ENCODE data around the gene EVI5L.
A peak's percentile ranks its signal among the peaks of the same experiment; 100 is the strongest.

Gene EVI5L

DNA sequence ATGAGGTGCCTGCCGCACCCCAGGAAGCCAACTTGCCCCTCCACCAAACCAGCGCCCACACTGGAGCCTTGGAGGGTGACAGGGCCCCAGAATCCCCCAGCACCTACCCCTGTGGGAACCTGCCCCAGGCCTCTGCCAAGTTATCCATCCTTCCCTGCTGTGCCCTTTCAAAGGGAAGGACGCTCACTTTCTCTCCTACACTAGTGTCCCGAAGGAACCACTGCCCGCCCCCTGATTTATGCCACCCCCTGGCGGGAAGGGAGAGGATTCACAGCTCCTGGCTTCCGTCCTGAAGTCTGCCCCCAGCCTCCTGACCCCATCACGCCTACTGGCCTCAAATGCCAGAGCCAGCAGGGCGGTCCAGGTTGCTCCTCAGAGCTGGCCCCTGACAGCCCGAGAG lies 1.4 kb downstream of the EVI5L start:
- no peak for DNase-seq (ENCODE audit: low read depth, low spot score)
- TF ChIP-seq, protein P1, sequence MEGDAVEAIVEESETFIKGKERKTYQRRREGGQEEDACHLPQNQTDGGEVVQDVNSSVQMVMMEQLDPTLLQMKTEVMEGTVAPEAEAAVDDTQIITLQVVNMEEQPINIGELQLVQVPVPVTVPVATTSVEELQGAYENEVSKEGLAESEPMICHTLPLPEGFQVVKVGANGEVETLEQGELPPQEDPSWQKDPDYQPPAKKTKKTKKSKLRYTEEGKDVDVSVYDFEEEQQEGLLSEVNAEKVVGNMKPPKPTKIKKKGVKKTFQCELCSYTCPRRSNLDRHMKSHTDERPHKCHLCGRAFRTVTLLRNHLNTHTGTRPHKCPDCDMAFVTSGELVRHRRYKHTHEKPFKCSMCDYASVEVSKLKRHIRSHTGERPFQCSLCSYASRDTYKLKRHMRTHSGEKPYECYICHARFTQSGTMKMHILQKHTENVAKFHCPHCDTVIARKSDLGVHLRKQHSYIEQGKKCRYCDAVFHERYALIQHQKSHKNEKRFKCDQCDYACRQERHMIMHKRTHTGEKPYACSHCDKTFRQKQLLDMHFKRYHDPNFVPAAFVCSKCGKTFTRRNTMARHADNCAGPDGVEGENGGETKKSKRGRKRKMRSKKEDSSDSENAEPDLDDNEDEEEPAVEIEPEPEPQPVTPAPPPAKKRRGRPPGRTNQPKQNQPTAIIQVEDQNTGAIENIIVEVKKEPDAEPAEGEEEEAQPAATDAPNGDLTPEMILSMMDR (IDR thresholded peaks at IDR 0.05; ENCODE audit: insufficient read depth, low read length, missing control alignments), result peak; percentile 48
- H3K4me3 ChIP-seq (ENCODE audit: low read depth, low read length), result peak overlapping the region; percentile 70
- ChIA-PET POLR2A (interaction anchor here (0.7 kb wide), 1 partner anchor 1632 kb away, joined by 3 read pairs; no protein-coding TSS in a partner anchor), CTCF (interaction anchor here (1.0 to 5.7 kb wide), 5 partner anchors 21 to 151 kb away, joined by 3 to 45 read pairs (median 9); partner anchors contain the start of gene TRAPPC5)

DNA sequence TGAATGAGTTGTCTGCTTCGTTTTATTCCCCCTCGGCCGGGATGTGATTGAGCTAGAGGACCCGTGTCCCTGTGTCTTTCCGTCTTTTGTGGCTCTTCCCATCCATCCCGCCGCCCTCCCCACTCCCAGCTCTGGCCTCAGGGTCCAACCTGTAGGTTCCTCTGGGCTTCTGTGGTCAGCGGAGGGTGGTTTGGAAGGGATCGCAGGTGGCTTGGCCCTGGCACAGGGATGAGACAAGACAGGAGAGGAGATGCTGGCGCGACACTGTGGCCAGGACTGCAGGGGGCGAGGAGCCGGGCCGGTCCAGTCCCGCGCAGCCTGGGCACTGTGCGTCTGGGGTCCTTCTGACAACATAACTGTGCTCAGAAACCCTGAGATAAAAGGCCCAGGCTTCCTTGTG lies 2.0 kb downstream of the EVI5L start:
- DNase-seq (ENCODE audit: low read depth, low spot score), result no peak
- POLR2A ChIA-PET, result no interaction called here
- H3K4me3 ChIP-seq (ENCODE audit: low read depth, low read length), result no peak overlapping the region
- CTCF ChIA-PET, result interaction anchor here (1.0 to 5.7 kb wide), 4 partner anchors 20 to 151 kb away, joined by 8 to 45 read pairs (median 12); partner anchors contain the start of gene TRAPPC5
- TF ChIP-seq, protein P1 (IDR thresholded peaks at IDR 0.05; ENCODE audit: insufficient read depth, low read length, missing control alignments), result no peak

DNA sequence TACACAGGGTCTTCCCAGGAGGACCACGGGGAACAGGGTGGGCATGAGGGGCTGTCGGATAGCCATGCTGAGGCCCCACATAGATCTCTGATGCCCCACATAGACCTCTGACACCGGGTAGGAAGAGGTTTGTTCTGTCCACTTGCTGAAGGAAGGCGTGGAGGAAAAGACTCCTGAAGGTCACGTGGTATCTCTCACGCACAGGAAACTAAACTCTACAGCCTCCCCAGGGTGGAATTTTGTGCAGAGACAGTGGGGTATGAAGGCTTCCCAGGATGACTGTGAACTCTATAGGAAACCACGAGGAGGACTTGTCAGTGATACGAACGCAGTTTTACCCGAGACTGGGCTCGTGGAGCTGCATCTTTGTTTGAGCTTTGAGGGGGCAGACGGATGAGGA lies 2.8 kb downstream of the EVI5L start:
- TF ChIP-seq, protein P1 (IDR thresholded peaks at IDR 0.05; ENCODE audit: insufficient read depth, low read length, missing control alignments), result no peak
- no peak overlapping the region for H3K4me3 ChIP-seq (ENCODE audit: low read depth, low read length)
- no peak for DNase-seq (ENCODE audit: low read depth, low spot score)
- ChIA-PET POLR2A (no interaction called here), CTCF (interaction anchor here (0.7 to 5.7 kb wide), 3 partner anchors 20 to 41 kb away, joined by 3 to 45 read pairs (median 16); no protein-coding TSS in a partner anchor)

DNA sequence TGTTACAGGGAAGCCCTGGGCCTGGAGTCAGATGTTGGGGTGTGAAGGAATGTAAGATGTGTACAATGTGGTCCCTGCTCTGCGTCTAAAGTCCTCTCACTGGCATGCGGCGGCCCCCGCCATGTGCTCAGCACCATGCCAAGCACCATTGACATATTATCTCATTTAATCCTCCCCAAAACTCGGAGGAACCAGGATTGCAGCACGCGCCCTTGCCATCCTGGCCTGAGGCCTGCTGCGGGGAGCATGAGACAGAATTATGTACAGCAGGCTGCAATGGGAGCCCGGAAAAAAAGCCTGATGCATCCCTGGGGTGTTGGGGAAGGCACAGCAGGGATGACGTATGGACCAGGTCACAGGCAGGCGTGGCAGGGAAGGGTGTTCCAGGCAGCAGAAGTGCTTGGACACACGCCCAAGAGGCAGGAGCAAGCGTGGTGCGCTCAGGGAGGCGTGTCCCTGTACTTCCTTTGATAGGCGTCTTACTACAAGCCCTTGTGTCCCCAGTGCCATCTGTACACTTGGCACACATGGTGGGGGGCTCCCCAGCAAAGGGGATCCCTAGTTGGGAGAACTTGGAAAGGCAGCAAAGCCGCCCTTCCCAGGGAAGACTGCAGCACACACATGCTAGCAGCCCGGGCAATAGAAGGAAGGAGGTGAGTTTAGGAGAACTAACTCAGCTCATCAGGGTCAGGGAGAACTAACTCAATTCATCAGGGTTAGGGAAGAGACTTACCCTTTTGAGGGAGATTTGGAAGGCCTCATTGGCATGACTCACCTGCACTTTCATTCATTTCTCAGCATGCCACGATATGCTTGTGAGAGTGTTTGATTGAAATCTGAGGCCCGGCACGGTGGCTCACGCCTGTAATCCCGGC lies 3.4 kb downstream of the EVI5L start:
- TF ChIP-seq, protein P1 (IDR thresholded peaks at IDR 0.05; ENCODE audit: insufficient read depth, low read length, missing control alignments), result no peak
- H3K4me3 ChIP-seq (ENCODE audit: low read depth, low read length), result no peak overlapping the region
- ChIA-PET CTCF (interaction anchor here (0.7 to 5.7 kb wide), 5 partner anchors 19 to 94 kb away, joined by 3 to 45 read pairs (median 5); no protein-coding TSS in a partner anchor), POLR2A (no interaction called here)
- no peak for DNase-seq (ENCODE audit: low read depth, low spot score)

DNA sequence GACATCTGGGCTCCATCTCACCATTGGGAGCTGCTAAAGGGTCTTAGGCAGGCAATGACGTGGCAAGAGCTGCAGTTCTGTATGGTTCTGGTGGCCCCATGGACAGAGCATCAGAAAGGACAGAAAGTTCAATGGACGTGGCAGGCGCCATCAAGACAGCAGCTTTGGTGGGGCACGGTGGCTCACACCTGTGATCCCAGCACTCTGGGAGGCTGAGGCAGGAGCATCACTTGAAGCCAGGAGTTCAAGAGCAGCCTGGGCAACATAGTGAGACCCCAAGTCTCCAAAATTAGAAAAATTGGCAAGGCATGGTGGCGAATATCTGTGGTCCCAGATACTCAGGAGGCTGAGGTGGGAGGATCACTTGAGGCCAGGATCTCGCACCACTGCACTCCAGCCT lies 9.5 kb downstream of the EVI5L start:
- CTCF ChIA-PET, result interaction anchor here (0.5 to 5.4 kb wide), 3 partner anchors 14 to 85 kb away, joined by 3 to 31 read pairs (median 3); no protein-coding TSS in a partner anchor
- POLR2A ChIA-PET, result no interaction called here
- DNase-seq (ENCODE audit: low read depth, low spot score), result no peak

More for the DNA sequence above, 9.5 kb downstream of the EVI5L start:
- H3K4me3 ChIP-seq (ENCODE audit: low read depth, low read length), result no peak overlapping the region
- TF ChIP-seq, protein P1 (IDR thresholded peaks at IDR 0.05; ENCODE audit: insufficient read depth, low read length, missing control alignments), result no peak

Measured in AG04449 (cell line).